ENCODE measurements around the gene BRD1.
"Not testable (repeated sequence)": the region's sequence is repeated elsewhere in the genome, so short reads cannot be mapped to it uniquely, and the experiment has no call there.

Gene BRD1

DNA sequence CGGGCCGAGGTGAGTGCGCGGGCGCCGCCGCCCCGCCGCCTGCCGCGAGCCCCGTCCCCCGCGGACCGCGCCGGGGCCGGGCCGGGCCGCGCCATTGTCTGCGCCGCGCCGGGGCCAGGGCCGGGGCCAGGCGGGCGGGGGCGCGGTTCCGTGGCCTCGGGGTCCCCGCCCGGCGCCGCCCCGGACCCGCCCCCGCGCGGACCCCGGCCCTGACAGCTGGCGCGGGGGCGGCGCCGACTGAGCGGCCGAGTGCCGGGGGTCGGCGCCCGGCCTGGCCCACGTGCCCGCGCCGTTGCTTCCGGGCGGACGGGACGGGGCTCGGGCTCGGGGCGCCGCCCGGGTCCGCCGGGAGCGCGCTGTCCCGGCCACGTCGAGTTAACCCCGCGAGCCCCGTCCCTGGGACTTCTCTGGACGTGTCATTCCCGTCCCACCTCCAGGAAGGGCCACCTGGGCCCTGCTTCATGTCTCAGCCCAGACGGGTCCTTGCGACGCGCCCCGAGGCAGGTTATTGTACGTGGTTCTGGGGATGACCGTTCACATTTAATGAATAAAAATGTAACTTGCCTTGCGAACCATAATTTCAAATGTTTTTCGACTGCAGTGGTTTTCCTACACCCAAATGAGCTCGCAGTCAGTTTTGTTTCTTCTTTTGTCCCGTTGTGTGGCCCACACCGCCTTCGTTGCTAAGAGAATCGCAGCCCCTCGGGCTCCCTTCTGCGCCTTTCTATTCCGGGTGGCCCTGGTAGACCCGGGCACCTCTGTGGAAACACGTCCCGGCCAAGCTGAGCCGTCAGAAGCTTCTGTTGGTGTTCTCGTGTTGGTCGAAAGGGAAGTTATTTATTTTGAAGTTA lies 26.5 kb upstream of the BRD1 start:
- no peak for DNase-seq (ENCODE audit: low spot score)

DNA sequence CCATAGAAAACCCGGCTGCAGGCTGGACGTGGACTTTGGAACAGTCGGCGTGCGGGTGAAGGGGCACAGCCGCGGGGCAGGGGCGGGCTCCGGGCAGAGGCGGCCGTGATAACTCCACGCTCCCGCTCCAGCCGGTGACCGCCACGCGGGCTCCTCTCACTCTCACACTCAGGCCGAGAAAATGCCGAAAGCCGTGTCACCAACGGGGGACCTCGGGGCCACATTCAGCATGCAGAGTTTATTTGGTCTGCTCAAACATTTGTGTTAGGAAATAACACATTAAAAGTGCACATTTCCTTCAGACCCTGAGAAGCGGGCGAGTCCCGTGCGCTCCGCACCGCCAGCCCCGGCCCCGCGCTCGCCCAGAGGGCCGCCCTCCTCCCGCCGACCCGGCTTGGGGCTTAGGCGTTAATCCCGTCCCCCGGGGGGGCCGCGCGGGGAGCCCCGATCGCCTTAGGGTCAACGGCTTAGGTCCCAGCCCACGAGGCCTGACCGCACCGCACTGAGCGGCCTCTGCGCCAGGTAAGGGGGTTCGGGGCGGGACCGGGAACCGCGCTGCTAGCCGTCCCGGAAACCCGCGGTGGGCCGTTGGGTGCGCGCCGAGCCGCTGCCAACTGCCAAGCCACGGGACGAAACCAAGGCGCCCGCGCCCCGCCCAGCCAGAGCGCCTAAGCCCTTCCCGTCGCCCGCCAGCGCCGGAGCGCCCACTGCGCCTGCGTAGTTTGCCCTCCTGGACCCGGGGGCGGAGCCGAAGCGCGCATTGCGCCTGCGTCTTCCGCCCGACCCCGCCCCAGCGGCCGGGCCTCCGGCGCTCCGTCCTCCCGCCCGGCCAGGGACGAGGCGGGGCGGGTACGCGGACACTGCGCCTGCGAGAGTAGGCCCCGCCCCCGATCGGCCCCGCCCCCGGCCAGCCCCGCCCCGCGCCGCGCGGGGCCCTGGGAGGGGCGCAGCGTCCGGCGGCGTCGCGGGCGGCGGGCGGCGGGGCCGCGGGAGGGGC lies 25.5 kb upstream of the BRD1 start, which contains the start of gene ZBED4:
Gene ZBED4, plus strand, starts transcription at position 947 of the 997 bp plus-strand sequence. CDS start 29,819 bp downstream, outside the sequence.
- DNase-seq (ENCODE audit: low spot score), result peak; percentile 99

DNA sequence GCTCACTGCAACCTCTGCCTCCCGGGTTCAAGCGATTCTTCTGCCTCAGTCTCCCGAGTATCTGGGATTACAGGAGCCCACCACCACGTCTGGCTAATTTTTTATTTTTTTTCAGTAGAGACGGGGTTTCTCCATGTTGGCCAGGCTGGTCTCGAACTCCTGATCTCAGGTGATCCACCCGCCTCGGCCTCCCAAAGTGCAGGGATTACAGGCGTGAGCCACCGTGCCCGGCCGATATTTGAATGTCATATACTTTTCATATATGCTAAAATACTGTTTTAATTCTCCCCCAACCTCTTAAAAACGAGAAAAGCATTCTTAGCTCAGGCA lies 24.9 kb upstream of the BRD1 start:
- not testable (repeated sequence) for DNase-seq (ENCODE audit: low spot score)

DNA sequence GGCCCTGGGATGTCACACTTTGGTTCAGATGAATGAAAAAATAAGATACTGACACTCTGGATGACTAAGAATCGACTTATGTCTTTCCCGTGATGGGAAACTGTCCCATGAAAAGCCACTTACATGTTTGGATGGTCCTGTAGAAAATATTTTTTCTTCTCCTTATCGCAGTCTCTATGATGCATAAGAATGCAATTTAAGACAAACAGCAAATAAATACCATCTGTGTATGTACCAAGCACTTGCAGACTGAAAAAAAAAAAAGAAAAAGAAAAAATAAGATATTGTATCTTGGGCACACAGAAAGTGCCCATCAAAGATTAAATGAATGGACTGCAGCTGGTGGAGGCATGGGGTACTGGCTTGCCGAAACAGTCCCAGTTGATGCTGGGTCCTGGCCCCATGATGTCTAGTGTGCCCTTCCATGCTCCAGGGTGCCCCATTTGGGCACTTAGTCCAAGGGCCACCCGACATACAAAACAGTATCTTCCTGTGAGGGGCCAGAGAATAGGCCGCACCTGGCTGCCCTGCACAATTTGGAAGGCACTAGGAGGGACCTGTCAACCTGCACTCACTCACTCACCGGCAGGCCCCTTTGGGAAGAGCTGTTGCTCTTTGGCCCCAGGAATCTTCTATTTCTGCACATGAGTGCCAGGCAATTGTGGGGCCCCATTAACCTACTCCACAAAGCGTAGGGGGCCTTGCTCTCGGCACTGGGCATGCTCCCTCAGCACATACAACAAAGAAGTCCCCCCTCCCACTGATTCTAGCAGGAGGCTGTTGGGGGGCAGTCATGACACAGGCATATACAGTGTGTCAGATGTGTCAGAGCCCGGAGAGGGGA lies 23.5 kb upstream of the BRD1 start:
- DNase-seq (ENCODE audit: low spot score), result no peak

DNA sequence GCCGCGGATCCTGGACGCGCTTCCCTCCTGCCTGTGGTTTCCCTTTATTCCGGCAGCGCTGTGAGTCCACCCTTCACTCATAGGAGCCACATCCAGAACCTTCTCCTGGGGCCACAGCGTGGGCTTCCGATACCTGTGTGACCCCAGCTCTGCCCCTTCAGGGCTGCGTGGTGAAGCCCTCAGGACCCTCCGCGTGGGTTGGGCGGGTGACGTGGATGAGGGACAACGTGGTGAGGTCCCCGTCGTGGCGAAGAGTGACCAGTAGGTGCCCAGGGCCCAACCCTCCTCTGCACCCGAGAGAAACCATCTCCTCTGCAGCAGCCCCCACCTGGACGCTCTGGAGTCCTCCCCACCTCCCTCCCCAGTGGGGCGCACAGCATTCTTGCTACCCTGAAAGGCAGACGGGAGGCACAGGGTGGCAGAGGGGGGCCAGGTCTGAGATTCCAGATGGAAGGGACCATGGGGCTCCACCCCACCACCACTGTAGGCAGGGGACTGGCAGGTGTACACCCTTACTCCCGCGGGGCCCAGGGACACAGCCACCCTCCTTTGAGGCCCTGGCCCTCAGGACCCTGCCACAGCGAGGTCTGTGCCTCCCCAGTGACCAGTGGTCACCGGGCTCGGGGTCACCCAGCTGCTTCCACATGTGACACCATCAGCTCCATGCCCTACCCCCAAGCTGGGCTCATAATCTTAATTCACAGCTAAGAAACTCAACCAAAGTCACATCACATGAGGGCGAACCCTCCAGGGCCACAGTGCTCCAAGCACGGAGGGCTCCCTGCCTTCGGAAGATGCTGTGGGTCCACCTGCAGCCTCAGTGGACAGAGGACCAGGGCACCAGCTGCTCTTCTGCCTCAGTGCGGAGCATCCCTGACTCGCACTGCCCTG lies 22.6 kb upstream of the BRD1 start:
- DNase-seq (ENCODE audit: low spot score), result no peak

DNA sequence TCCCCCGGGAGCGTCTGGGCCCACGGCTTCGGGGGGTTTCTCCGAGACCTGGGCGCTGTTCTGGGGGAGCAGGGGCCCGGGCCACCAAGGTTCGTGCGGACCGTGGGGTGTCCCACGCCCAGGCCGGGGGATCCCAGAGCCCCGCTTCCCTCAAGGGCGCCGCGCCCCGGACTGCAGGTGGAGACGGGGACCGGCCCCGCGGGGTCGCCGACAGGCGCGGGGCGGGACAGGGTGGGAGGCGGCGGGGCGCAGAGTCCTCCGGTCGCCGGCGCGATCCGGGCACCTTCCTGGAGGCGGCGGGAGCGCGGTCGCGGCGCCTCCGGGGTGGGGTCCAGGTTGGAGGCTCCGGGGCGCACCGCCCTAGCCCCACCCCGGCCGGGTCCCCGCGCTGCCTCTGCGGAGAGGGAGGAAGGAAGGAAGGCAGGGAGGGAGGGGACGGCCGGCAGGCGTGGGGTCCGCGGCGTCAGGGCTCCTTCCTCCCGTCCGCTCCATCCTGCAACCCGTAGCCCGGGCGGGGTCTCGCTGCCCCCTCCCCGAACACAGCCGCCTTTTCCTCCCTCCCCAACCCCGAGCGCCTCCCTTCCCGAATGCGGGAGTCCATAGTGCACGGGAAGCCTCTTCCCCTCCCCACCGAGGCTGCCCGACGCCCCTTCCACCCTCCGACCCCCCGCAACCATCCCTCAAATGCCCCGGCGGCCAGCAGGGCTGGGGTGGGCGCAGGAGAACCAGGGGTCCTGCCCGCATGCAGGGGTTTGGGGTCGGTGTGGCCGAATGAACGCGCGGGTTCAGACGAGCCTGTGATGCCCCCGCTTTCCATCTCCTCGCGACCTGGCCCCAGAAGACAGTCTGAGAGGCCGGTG lies 21.7 kb upstream of the BRD1 start:
- no peak for DNase-seq (ENCODE audit: low spot score)

DNA sequence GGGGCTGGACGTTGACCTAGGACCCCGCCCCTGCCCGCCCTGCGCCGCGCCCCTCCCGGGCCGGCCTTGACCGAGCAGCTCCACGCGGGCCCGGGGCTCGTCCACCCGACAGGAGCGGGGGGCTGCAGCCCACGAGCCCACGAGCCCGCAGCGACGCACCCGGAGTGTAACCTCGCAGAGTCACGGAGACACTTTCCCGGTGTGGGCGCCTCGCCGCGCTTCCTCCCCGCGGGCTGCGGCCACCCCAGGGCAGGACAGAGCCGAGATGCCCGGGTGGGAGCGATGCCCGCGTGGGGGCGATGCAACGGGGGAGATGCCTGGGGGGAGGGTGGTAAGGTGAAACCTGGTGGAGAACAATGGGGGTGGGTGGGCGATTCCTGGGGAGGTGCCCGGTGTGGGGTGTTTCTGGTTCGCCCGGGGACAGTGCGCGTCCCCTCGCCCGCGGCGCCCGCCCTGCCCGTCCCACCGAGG lies 21.1 kb upstream of the BRD1 start:
- no peak for DNase-seq (ENCODE audit: low spot score)

DNA sequence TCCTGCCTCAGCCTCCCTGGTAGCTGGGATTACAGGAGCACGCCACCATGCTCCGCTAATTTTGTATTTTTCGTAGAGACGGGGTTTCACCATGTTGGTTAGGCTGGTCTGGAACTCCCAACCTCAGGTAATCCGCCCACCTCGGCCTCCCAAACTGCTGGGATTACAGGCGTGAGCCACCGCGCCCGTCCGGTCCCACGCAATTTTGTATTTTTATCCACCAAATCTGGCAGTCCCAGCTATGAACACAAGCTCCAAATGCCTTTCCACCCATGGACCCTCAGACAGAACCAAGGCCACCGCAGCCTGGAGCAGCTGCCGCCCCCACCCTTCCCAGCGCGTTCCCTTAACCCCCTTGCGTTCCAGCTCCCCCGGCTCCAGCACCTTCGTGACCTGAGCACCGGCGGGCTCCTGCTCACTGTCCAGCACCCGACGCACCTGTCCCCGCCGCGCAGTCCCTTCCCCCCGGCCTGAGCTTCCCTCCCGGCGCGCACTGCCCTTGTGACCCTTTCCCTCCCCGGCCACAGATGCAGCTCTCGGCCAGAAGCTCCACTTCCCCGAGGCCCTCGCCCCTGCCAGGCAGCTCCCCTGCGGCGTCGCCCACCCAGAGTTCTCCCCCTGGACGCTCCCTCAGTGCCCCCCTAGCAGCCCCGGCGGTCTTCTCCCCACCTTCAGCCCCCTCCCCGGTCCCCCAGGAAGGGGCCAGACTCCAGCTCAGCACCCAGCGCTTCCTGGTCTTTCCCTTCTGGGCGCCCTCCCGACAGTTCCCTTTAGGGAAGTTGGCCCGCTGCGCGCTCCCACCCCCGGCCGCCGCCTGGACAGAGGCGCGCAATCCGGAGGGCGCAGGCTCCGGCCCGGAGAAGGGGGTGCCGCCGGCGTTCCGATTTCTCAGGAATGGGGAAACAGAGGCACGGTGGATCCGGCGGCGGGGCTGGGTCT lies 20.3 kb upstream of the BRD1 start:
- no peak for DNase-seq (ENCODE audit: low spot score)

DNA sequence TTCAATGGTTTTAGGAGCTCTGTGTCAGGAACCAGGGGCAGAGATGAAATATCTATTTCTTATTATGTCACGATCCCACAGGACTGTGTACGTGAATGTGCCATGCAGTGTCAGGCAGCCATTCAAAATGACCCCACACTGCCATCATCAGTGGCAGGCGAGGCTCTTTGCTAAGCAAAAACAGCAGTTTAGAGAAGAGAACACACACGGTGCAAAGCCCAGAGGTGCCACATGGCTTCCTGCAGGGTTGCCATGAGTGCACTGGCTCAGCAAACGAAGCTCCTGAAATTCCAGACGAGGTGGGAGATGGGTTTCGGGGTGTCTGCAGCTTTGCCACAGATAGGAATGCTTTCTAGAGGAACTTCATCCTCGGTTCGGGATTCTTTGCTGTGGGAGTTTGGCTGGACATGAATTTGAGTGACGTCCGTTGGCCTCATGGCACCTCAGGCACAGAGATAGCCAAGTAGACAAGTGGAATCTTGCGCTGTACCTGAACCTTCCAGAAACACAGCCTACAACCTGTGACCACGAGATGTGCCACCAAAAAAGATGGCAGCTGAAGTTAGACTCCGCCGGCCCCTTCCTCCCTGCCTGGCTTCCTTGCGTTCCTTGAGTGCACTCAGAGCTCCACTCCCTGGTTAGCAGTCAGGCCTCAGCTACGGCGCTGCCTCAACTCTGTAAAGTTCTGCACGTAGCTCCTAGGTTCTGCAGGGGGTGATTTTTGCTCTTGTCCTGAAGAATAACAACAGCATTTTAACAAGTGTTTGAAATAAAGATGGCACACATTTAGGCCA lies 18.2 kb upstream of the BRD1 start:
- no peak for DNase-seq (ENCODE audit: low spot score)

DNA sequence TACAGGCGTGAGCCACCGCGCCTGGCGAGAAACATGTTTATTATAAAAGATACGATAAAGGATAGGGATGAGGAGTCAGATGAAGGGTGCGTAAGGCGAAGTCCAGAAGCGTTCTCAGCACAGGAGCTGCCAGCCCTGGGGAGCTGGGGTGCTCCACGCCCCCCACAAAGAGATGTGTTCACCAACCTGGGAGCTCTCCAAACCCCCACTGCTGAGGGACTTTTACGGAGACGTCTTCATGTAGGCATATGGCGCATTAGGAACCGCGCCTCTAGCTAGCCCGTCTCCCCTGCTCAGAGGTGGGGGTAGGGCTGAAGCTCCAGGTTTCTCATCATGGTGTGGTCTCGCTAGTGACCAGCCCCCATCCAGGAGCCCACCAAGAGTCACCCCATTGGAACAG lies 17.6 kb upstream of the BRD1 start:
- DNase-seq (ENCODE audit: low spot score), result no peak

DNA sequence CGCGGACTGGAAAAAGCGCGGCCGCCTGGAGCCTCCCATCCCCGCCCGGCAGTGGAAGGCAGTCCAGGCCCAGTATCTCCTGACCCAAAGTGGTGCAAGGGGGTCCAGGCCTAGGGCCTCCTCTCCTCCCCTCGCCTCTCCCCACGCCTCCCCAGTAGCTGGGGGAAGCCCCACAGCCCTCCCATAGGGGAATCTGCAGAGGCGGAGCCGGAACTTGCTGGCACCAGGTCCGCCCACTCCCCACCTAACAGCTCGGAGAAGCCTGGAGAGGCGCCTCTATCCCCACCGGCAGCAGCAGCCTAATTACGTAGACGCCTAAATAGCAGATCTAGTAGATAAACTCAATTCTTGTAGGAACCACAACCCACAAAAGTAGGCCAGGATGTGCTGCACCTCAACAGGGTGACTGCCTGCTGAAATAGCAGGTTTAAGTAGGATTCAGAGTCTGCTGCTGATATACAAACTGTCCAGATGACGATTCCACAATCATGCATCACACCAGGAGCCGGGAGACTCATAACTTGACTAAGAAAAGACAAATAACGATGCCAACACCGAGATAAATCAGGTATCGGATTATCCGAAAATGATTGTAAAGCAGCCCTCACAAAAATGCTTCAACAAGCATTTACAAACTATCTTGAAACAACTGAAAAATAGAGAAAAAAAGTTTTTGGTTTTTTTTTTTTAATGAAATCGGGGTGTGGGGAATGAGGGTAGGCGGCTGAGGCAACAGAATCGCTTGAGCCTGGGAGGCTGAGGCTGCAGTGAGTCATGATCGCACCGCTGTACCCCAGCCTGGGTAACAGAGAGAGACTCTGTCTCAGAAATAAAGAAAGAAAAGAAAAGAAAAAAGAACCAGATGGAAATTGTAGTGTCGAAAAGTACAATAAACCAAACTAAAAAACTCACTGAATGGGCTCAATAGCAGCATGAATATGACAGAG lies 11.4 kb upstream of the BRD1 start:
- no peak for DNase-seq (ENCODE audit: low spot score)

DNA sequence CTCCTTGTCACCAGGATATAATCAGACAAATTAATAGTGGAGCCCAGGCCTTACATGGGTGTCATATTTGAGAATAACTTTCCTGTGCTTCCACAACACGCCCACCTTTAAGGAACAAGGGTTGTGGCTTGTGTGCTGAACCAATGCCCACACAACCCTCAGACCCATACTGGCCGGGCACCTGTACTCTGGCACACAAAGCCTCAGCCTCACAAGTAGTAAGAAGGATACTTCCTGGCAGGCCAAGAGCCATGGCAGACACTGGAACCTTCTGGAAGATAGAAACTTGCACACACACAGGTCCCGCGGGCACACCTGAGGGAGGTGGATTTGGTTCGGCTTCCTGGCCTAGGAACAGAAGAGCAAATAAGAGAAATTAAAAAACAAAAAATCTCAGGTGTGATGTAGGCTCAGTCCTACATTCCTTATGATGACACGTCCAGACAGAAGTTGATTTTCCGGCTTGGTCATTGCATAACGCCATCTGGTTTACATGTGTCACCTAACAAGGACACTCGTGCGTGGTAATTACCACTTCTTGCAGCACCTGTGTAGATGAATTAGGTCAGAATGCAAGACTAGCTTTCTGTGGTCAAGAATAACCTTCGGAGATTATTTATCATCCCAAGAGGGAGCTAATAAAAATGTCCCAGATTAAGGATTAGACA lies 5.8 kb upstream of the BRD1 start:
- DNase-seq (ENCODE audit: low spot score), result no peak

DNA sequence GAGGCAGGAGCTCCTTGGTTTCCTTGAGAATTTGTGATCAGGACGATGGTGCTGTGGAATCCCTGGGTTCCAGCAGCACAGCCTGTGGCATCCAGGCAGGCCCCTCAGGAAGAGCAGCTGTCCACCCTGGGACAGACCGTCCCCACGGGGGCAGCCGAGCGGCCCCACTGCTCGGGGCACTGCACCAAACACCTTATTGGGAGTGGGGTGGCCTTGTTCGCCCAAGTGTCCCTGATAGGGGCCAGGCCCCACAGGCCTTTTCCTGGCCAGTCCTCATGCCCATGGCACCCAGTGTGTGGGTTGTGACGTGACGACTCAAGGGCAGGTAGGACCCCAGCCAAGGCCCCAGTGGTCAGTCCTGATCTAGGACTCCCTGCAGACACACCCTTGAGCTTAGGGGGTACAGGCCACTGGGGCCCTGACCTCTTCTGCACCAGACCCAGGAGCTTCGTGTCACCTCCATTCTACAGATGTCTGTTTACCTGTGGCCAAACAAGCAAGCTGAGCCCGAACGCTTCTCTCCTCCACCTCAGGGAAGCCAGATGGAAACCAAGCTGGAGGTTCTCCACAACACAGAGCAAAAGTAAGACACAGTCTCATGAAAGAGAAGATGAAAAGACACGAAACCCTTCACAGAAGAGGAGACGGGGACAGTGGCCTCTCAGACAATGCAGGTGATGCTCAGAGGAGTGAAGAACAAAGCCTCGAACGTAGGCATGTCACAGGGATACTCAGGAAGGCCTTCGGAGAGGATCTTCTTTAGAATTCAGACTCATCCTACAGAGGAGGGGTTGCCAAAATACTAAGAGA lies 1.6 kb upstream of the BRD1 start:
- DNase-seq (ENCODE audit: low spot score), result no peak

DNA sequence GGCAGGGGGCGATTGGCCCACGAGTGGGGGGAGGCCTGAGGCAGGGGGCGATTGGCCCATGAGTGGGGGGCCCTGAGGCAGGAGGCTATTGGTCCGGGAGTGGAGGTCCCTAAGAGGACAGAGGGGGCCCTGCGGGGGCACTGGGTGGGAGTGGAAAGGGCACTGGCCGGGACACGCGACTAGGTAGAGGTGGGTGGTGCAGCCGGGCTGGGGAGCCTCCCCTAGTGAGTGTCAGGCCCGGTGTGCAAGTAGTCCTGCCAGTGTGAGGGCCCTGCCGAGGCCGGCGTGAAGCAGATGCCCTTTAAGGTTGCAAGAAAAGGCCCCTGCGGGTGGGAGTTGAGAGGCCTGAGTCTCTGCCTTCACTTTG lies 909 bp upstream of the BRD1 start:
- no peak for DNase-seq (ENCODE audit: low spot score)

DNA sequence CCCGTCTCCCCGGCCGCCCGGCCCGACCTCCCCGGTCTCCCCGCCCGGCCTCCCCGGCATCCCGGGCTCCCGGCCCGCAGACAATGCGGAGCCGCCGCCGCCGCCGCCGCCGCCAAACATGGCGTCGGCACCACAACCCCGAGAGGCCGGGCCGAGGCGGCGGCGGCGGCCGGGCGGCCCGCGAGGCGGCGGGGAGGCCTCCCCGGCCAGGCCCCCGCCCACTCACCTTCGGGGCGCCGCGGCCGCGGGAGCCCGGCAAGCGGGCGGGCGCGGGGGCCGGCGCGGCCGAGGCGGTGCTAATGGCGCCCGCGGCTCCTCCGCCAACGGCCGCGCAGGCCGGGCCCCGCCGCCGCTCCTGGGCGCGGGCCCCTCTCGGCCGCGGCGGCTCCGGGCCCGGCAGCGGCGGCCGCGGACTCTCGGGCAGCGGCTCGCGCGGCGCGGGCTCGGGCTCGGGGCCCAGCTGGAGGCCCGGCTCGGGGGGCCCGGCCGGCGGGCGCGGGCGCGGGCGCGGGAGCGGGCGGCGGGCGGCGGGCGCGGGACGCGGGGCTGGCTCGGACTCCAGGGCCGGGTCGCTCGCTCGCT lies 311 bp downstream of the BRD1 start:
- DNase-seq (ENCODE audit: low spot score), result no peak

Data from hepatic stellate cell (primary cell).